GM12875 (cell line): Measurements from ENCODE around the gene EPB41L5.
"Not testable (repeated sequence)": the region's sequence is repeated elsewhere in the genome, so short reads cannot be mapped to it uniquely, and the experiment has no call there.

ENCODE experiments used
- H3K4me3 ChIP-seq: one replicate; pipeline ENCODE4 v1.5.1; 2011; ENCODE audit warnings: low read depth, low read length, control low read depth
- TF ChIP-seq, protein P1 (sequence below): IDR thresholded peaks from 2 replicates; pipeline ENCODE4 v1.5.1; 2011; ENCODE audit warnings: low read depth, mild to moderate bottlenecking, control low read depth, inconsistent platforms, low read length, moderate library complexity, borderline replicate concordance; ENCODE audit not compliant: insufficient read depth

EPB41L5 gene

DNA sequence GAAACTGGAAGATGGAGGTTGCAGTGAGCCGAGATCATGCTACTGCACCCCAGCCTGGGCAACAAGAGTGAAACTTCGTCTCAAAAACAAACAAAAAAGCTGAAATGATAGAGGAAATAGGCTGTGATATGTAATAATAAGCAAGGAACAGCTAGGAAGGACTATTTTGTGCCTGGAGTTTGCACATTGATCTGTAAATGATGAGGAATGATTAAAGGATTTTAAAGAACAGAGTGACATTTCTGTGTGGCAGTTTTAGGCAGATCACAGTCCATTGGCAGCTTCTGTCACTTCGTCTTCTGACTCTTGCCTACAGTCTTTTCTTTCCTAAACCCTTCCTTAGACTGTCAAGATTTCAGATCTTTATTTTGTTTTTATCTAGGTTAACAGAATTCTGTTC is 19.4 kb downstream of the EPB41L5 start:
- H3K4me3 ChIP-seq: no peak overlapping the region
- TF ChIP-seq, protein P1, sequence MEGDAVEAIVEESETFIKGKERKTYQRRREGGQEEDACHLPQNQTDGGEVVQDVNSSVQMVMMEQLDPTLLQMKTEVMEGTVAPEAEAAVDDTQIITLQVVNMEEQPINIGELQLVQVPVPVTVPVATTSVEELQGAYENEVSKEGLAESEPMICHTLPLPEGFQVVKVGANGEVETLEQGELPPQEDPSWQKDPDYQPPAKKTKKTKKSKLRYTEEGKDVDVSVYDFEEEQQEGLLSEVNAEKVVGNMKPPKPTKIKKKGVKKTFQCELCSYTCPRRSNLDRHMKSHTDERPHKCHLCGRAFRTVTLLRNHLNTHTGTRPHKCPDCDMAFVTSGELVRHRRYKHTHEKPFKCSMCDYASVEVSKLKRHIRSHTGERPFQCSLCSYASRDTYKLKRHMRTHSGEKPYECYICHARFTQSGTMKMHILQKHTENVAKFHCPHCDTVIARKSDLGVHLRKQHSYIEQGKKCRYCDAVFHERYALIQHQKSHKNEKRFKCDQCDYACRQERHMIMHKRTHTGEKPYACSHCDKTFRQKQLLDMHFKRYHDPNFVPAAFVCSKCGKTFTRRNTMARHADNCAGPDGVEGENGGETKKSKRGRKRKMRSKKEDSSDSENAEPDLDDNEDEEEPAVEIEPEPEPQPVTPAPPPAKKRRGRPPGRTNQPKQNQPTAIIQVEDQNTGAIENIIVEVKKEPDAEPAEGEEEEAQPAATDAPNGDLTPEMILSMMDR: no peak

DNA sequence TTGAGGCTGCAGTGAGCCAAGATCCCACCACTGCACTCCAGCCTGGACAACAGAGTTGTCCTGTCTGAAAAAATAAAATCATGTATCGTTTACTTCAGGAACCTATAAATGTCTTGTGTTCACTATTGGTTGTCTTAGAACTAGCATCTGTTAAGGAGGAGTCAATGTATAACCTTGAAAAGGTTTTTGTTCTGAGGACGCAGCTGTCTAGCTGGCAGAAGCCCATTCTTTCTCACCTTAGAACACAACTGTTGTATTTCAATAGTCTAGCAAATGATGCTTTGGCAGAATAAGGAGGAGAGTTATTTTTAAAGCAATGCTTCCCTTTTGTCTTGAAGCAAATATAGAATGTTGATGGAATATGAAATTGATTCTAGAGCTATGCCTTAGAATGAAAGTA is 21.1 kb downstream of the EPB41L5 start:
- no peak overlapping the region for H3K4me3 ChIP-seq
- TF ChIP-seq, protein P1: no peak

DNA sequence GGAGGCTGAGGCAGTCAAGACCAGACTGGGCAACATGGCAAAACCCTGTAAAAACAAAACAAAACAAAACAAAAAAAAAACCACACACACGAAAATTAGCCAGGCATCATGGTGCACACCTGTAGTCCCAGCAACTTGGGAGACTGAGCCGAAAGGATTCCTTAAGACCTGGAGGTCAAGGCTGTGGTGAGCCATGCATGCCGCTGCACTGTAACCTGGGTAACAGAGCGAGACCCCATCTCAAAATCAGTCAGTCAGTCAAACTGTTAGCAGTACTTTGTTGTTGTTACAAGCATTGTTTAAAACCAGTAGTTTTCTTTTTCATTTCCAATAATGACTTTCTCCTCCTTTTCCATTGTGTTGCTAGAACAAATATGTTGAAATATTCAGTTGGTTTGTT is 21.7 kb downstream of the EPB41L5 start:
- TF ChIP-seq, protein P1: no peak
- H3K4me3 ChIP-seq: no peak overlapping the region

DNA sequence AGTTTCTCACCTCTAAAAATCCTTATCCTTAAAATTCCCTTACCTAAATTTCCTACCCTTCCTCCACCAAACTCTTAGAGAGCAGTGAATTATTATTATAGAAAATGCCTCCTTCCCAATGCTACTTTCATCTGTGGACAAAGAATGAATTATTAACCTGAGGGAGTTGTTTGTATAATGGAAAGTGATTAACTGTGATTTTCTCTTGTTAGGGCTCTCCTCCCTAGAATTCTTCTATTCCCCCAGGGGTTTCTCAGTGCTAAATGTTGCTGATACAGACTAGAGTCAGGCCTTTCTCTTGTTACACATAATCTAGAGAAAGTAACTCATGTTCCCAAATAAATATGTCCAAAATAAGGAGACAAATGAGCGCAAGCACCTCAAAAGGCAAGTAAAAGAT is 23.3 kb downstream of the EPB41L5 start:
- no peak overlapping the region for H3K4me3 ChIP-seq
- TF ChIP-seq, protein P1: no peak

DNA sequence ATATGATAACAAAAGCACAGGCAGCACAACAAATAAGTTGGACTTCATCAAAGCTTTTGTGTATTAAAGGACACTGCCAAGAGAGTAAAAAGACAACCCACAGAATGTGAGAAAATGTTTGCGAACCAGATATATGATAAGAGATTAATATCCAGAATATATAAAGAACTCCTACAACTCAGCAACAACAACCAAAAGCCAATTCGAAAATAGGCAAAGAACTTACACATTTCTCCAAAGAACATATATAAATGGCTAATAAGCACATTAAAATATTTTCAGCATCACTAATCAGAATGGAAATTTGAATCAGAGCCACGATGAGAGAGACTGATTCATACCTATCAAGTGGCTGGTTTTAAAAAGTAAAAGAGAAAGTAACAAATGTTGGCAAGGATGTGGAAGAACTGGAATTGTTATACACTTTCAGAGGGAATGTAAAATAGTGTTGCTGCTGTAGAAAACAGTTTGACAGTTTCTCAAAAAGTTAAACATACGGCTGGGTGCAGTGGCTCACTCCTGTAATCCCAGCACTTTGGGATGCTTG is 25.2 kb downstream of the EPB41L5 start:
- no peak overlapping the region for H3K4me3 ChIP-seq
- TF ChIP-seq, protein P1: no peak

DNA sequence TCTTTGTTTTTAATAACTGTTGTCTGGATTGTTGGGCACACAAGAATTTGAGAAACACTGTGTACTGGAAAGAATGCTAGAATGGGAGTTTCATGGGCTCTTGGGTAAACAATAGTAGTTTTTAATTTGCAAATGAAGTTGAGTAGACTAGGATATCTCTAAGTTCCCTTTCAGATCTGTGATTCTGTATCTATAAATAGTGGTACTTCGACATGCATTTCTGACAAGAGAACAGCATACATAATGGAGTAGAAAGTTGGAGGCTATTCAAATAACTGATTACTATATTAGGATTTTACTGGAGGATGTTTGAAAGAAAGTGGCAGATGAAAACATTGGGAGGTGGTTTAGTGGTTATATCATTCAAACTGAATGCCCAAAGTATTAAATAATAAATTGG is 29.5 kb downstream of the EPB41L5 start:
- no peak overlapping the region for H3K4me3 ChIP-seq
- TF ChIP-seq, protein P1: no peak

DNA sequence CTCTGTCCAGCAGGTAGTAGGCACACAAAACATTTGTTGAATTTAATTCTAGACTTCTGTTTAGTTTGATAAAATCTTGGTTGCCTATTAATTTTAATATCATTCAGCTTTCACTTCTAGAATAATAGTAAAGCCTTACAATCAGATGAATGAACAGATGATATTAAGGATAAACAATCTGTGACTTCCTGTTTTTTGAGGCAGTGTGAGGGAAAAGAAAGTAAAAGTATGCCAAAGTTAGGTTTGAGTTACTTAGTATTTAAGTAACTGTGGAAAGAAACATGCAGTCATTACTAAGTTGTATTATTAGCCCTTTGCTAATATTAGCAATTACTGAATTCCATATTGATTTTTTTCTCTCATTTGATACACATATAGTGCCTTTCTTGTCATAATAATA is 31.5 kb downstream of the EPB41L5 start:
- TF ChIP-seq, protein P1: no peak
- H3K4me3 ChIP-seq: no peak overlapping the region

DNA sequence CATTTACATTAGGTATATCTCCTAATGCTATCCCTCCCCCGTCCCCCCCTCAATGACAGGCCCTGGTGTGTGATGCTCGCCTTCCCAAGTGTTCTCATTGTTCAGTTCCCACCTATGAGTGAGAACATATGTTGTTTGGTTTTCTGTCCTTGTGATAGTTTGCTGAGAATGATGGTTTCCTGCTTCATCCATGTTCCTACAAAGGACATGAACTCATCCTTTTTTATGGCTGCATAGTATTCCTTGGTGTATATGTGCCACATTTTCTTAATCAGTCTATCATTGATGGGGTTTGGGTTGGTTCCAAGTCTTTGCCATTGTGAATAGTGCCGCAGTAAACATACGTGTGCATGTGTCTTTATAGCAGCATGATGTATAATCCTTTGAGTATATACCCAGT is 32.9 kb downstream of the EPB41L5 start:
- not testable (repeated sequence) for H3K4me3 ChIP-seq

DNA sequence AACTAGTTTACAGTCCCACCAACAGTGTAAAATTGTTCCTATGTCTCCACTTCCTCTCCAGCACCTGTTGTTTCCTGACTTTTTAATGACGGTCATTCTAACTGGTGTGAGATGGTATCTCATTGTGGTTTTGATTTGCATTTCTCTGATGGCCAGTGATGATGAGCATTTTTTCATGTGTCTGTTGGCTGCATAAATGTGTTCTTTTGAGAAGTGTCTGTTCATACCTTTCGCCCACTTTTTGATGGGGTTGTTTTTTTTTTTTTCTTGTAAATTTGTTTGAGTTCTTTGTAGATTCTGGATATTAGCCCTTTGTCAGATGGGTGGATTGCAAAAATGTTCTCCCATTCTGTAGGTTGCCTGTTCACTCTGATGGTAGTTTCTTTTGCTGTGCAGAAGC is 33.4 kb downstream of the EPB41L5 start:
- H3K4me3 ChIP-seq: not testable (repeated sequence)
